Ovary (tissue), 9 donors: ENCODE results near the gene MDP1. TPM values are rescaled to one million over a fixed set of nuclear protein-coding genes. Genes with fewer than 3 reads are reported as not detected.

Experiments
- DNase-seq, 5 donors: peaks; one replicate each; pipeline ENCODE4 v3.0.0-alpha.2; 2019 to 2020
- H3K27ac ChIP-seq, 2 donors: fragments of 200-600 bp; one replicate each; pipeline versions ENCODE4 v1.5.1 to v1.8.0; 2019 to 2022
- H3K27me3 ChIP-seq: fragments of 200-600 bp; one replicate; pipeline ENCODE4 v1.8.0; 2022
- H3K36me3 ChIP-seq: fragments of 200-600 bp; sonication (generic); one replicate; pipeline ENCODE4 v1.5.1; 2019
- H3K4me1 ChIP-seq: one replicate; pipeline ENCODE4 v1.8.1; 2013; ENCODE audit warnings: mild to moderate bottlenecking, moderate library complexity; ENCODE audit not compliant: insufficient read depth
- H3K4me3 ChIP-seq: fragments of 200-600 bp; sonication (generic); one replicate; pipeline ENCODE4 v1.5.1; 2017
- H3K9me3 ChIP-seq, 2 donors: fragments of 200-600 bp in 1 of 2; sonication (generic) in 1 of 2; one replicate each; pipeline versions ENCODE4 v1.5.1 to v1.8.1; 2013 to 2019; ENCODE audit warnings: mild to moderate bottlenecking in 1 of 2, moderate library complexity in 1 of 2
- CTCF ChIP-seq, 3 donors: fragments of 450-650 bp in 2 of 3; fragments of 200-600 bp in 1 of 3; IDR thresholded peaks; one replicate each; pipeline versions ENCODE4 v1.5.1 to v1.8.0; 2016 to 2022; ENCODE audit warnings: antibody characterized with exemption in 3 of 3, mild to moderate bottlenecking in 1 of 3
- EP300 ChIP-seq: sonication (generic); formaldehyde crosslinking; IDR thresholded peaks from one replicate; pipeline ENCODE4 v1.6.1; 2017; ENCODE audit warnings: antibody characterized with exemption
- POLR2A ChIP-seq: fragments of 450-650 bp; IDR thresholded peaks from one replicate; pipeline ENCODE4 v1.6.1; 2017; ENCODE audit warnings: antibody characterized with exemption, mild to moderate bottlenecking, moderate library complexity
- WGBS, 3 donors: extraction: QIAGEN DNeasy Blood & Tissue Kit in 1 of 3; methylation state at CpG; one replicate each; pipeline versions ENCODE4 v1.1.5 to v1.1.7; 2013 to 2017; 5-methylcytosine and 5-hydroxymethylcytosine counted together
- intact Hi-C, 4 donors: fragments of 100-400 bp; cut with DNase I; formaldehyde crosslinking; loops; one replicate each; pipeline versions ENCODE4 v1.11.0 to v1.15.1; 2022 to 2023
- polyA plus RNA-seq, 2 donors: library from polyadenylated mRNA; stranded (reverse); fragments of 200-250 nt in 1 of 2; fragments of 350-450 nt in 1 of 2; fragmentation: Illumina TruSeq in 1 of 2; extraction: RNeasy Lipid Tissue Mini Kit (QIAGEN cat#74804) in 1 of 2; gene quantifications; one replicate each; pipeline ENCODE4 v1.2.3, GENCODE V29; 2013 to 2014
- total RNA-seq, 7 donors: library from RNA; depleted of rRNA in 2 of 7; stranded (reverse); fragments of >200 nt in 2 of 7; fragmentation: NEBNext Ultra II Directional in 3 of 7; extraction: Animal tissue kit (Norgen Biotek cat#: 25700) in 3 of 7; gene quantifications; one replicate each; pipeline versions ENCODE4 v1.1.0 to v1.2.4, GENCODE V29; 2016 to 2023
- donor health status: DM: no; HTN: no; CAD: no; lungs with moderate emphysema.
- donor health status: DM: no; HTN: no; CAD: no.
- donor health status: Bipolar disorder and iron deficiency.
- donor health status: DM: yes; HTN: yes; CAD: no.
- donor health status: DM: no; HTN: no; CAD: no.
- donor health status: DM: yes; HTN: yes; CAD: no.

The MDP1 gene
- total and polyA plus RNA-seq, 9 donors: 15.5 to 32.6 (median 19.4) TPM

GRCh38 chr14:24240110-24240918 is 24.4 kb upstream of the MDP1 start:
- 82 to 88% (median 87%) methylated on average over 9 of the region's 9 CpGs for WGBS, 3 donors
- no peaks in the 10 kb centered on the region for H3K27me3 ChIP-seq
- H3K4me1 ChIP-seq: peaks cover 7% of the 10 kb centered on the region
- peak overlapping the region in 1 of 2 donors; percentile 9 for H3K27ac ChIP-seq
- H3K9me3 ChIP-seq: no peaks in the 10 kb centered on the region
- no peak for TF ChIP-seq EP300
- no peak for TF ChIP-seq POLR2A
- TF ChIP-seq CTCF (IDR thresholded peaks at IDR 0.05): no peak
- no peaks in the 10 kb centered on the region for H3K36me3 ChIP-seq
- intact Hi-C loops: loop anchor here in 3 of 4 donors (5.0 kb wide), 4 partner anchors 57 to 192 kb away; partner anchors contain the start of genes CIDEB (in 1 of the 3), DHRS1 (in 1 of the 3), LTB4R (in 1 of the 3) and LTB4R2 (in 1 of the 3)
- DNase-seq: no peak
- H3K4me3 ChIP-seq: no peak overlapping the region

GRCh38 chr14:24238527-24239037 is 22.7 kb upstream of the MDP1 start:
- H3K36me3 ChIP-seq: no peaks in the 10 kb centered on the region
- intact Hi-C loops: no loop called here
- no peak for DNase-seq
- no peak overlapping the region for H3K4me3 ChIP-seq
- H3K4me1 ChIP-seq: peaks cover 7% of the 10 kb centered on the region
- H3K9me3 ChIP-seq: no peaks in the 10 kb centered on the region
- no peak overlapping the region for H3K27ac ChIP-seq
- WGBS, 3 donors: 79 to 85% (median 85%) methylated on average over 5 of the region's 5 CpGs
- TF ChIP-seq CTCF (IDR thresholded peaks at IDR 0.05) (no peak), POLR2A (no peak), EP300 (no peak)
- H3K27me3 ChIP-seq: no peaks in the 10 kb centered on the region

- no peak overlapping the region for H3K4me3 ChIP-seq
- DNase-seq: no peak
- TF ChIP-seq EP300: no peak
- TF ChIP-seq POLR2A: no peak
- TF ChIP-seq CTCF (IDR thresholded peaks at IDR 0.05): no peak
- H3K9me3 ChIP-seq: no peaks in the 10 kb centered on the region
- no peaks in the 10 kb centered on the region for H3K36me3 ChIP-seq
- intact Hi-C loops: no loop called here
- WGBS, 3 donors: 72 to 79% (median 73%) methylated on average over 5 of the region's 5 CpGs
- peaks cover 9% of the 10 kb centered on the region for H3K4me1 ChIP-seq
- no peak overlapping the region for H3K27ac ChIP-seq
- H3K27me3 ChIP-seq: no peaks in the 10 kb centered on the region
Observed at GRCh38 chr14:24238123-24238522, 22.3 kb upstream of the MDP1 start.

- Histone ChIP-seq H3K9me3 (no peaks in the 10 kb centered on the region), H3K4me3 (no peak overlapping the region), H3K27ac (no peak overlapping the region), H3K4me1 (peaks cover 9% of the 10 kb centered on the region), H3K27me3 (no peaks in the 10 kb centered on the region), H3K36me3 (no peaks in the 10 kb centered on the region)
- WGBS, 3 donors: 90 to 91% (median 90%) methylated on average over 2 of the region's 2 CpGs
- TF ChIP-seq EP300 (no peak), POLR2A (no peak), CTCF (IDR thresholded peaks at IDR 0.05) (no peak)
- no peak for DNase-seq
- intact Hi-C loops: no loop called here
Observed at GRCh38 chr14:24237463-24237955, 21.6 kb upstream of the MDP1 start.
